Right lobe of liver (tissue), 6 donors: Measurements from ENCODE around the gene PEAR1. TPM values are rescaled to one million over a fixed set of nuclear protein-coding genes. Genes with fewer than 3 reads are reported as not detected.

ENCODE experiments used
- ATAC-seq, 4 donors: fragments of 200-7000 bp; cut with Tn5 transposase; one replicate each; pipeline ENCODE4 v1.9.1; 2020; ENCODE audit warnings: mild to moderate bottlenecking in 4 of 4, moderate library complexity in 4 of 4
- DNase-seq, 3 donors: peaks; one replicate each; pipeline ENCODE4 v3.0.0-alpha.2; 2020
- H3K27ac ChIP-seq, 3 donors: fragments of 200-600 bp; one replicate each; pipeline ENCODE4 v1.8.0; 2022
- H3K27me3 ChIP-seq, 2 donors: fragments of 200-600 bp; one replicate each; pipeline ENCODE4 v1.8.0; 2022
- H3K36me3 ChIP-seq, 4 donors: fragments of 200-600 bp; sonication (generic) in 1 of 4; one replicate each; pipeline versions ENCODE4 v1.5.1 to v1.8.0; 2017 to 2022; ENCODE audit warnings: control low read depth in 1 of 4
- H3K4me1 ChIP-seq, 4 donors: fragments of 200-600 bp; sonication (generic) in 1 of 4; one replicate each; pipeline versions ENCODE4 v1.5.1 to v1.8.0; 2017 to 2022; ENCODE audit warnings: control low read depth in 1 of 4
- H3K4me3 ChIP-seq, 3 donors: fragments of 200-600 bp; one replicate each; pipeline ENCODE4 v1.8.0; 2022
- H3K9me3 ChIP-seq, 4 donors: fragments of 200-600 bp; sonication (generic) in 1 of 4; one replicate each; pipeline versions ENCODE4 v1.5.1 to v1.8.0; 2017 to 2022; ENCODE audit warnings: control low read depth in 1 of 4
- POLR2A ChIP-seq: fragments of 450-650 bp; IDR thresholded peaks from one replicate; pipeline ENCODE4 v1.6.1; 2017; ENCODE audit warnings: antibody characterized with exemption, mild to moderate bottlenecking
- WGBS: methylation state at CpG from one replicate; pipeline ENCODE4 v1.1.6; 2018; ENCODE audit warnings: low coverage, low lambda C conversion rate; ENCODE audit not compliant: insufficient coverage; ENCODE audit errors: missing lambda C conversion rate; 5-methylcytosine and 5-hydroxymethylcytosine counted together
- intact Hi-C, 2 donors: fragments of 100-400 bp; cut with DNase I; formaldehyde crosslinking; loops; one replicate each; pipeline versions ENCODE4 v1.11.2 to v1.14.1; 2022
- long read RNA-seq: library from polyadenylated mRNA; unstranded; transcript quantifications from one replicate; pipeline ENCODE4 v2.0.0, GENCODE V29; 2019
- total RNA-seq, 6 experiments: library from RNA; depleted of rRNA in 2 of 6; stranded (reverse); fragments of >200 nt in 2 of 6; fragmentation: NEBNext Ultra II Directional in 3 of 6; extraction: Animal tissue kit (Norgen Biotek cat#: 25700) in 3 of 6; gene quantifications; one replicate each; pipeline versions ENCODE4 v1.1.0 to v1.2.4, GENCODE V29; 2016 to 2023
- TF ChIP-seq, protein P1 (sequence below), 4 donors: fragments of 200-600 bp in 3 of 4; fragments of 450-650 bp in 1 of 4; IDR thresholded peaks; one replicate each; pipeline versions ENCODE4 v1.5.1 to v1.8.0; 2016 to 2022; ENCODE audit warnings: antibody characterized with exemption in 4 of 4, mild to moderate bottlenecking in 2 of 4
- donor health status: DM: no; HTN: yes; CAD: no.
- donor health status: DM: no; HTN: no; CAD: no.
- donor health status: DM: no; HTN: no; CAD: no.
- donor health status: DM: no; HTN: yes; CAD: no.
- donor health status: DM: no; HTN: yes; CAD: no.

The PEAR1 gene, protein sequence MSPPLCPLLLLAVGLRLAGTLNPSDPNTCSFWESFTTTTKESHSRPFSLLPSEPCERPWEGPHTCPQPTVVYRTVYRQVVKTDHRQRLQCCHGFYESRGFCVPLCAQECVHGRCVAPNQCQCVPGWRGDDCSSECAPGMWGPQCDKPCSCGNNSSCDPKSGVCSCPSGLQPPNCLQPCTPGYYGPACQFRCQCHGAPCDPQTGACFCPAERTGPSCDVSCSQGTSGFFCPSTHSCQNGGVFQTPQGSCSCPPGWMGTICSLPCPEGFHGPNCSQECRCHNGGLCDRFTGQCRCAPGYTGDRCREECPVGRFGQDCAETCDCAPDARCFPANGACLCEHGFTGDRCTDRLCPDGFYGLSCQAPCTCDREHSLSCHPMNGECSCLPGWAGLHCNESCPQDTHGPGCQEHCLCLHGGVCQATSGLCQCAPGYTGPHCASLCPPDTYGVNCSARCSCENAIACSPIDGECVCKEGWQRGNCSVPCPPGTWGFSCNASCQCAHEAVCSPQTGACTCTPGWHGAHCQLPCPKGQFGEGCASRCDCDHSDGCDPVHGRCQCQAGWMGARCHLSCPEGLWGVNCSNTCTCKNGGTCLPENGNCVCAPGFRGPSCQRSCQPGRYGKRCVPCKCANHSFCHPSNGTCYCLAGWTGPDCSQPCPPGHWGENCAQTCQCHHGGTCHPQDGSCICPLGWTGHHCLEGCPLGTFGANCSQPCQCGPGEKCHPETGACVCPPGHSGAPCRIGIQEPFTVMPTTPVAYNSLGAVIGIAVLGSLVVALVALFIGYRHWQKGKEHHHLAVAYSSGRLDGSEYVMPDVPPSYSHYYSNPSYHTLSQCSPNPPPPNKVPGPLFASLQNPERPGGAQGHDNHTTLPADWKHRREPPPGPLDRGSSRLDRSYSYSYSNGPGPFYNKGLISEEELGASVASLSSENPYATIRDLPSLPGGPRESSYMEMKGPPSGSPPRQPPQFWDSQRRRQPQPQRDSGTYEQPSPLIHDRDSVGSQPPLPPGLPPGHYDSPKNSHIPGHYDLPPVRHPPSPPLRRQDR
- 1 to 10 TPM; 2.2 to 9.8 (median 3.6) TPM for total RNA-seq
- long read RNA-seq, partial matches to known transcripts = 0 of 1 reads
- long read RNA-seq, other reads (novel, unspliced or antisense) = 1 of 1 reads

DNA sequence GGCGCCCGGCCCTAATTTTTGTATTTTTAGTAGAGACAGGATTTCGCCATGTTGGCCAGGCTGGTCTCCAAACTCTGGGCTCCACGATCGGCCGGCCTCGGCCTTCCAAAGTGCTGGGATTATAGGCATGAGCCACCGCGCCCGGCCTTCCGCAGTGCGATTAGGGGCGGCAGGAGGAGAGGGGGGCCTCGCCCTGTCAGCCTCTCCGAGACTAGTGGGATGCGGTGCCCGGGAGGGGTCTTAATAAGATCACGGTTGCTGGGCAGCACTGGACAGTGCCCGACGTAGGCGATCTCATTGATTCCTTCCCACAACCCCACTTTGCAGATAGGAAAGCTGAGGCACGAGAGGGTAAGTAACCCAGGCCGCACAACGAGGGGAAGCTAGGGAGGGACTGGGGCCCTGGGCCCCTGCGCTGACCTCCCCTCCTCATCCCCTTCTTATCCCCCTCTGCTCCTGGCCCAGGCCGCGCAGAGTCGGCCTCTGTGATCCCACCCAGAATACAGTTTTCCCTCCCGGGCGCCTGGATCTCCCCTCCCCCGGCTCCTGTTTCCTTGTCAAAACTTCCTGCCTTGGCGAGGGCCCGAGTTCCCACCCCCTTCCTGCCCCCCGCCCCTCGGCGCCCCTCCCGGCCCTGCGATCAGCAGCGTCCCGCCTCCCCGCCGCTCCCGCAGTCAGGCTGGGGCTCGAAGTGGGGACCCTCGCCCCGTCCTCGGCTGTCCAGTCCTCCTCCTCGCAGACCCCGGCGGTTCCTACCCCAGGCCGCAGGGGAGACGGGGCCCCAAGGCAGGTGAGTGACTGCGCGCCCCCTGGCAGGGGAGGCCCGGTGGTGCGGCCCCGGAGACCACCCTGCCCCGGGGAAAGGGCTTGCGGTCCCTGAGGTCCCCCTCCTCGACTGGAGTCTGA is at the start of gene PEAR1:
PEAR1 (plus strand) TSS at position 671 of the 906 bp plus-strand sequence. CDS start 10,209 bp downstream, outside the sequence.
- H3K4me3 ChIP-seq = peak within 1 kb of the TSS; percentile 35 to 51 (median 49)
- H3K27ac ChIP-seq = peak within 1 kb of the TSS; percentile 76 to 91 (median 77)
- intact Hi-C loops = no loop called here
- ATAC-seq (peak; percentile 21 to 28 (median 27)), DNase-seq (peak in 1 of 3 donors; percentile 69)
- WGBS = 5% methylated on average over 41 of the region's 60 CpGs
- H3K4me1 ChIP-seq = peaks cover 0 to 5% (median 0%) of the 10 kb centered on the region in 4 donors
- no peaks in the 10 kb centered on the region for H3K9me3 ChIP-seq
- peaks cover 0 to 9% of the 10 kb centered on the region in 2 donors for H3K27me3 ChIP-seq
- TF ChIP-seq, protein P1, sequence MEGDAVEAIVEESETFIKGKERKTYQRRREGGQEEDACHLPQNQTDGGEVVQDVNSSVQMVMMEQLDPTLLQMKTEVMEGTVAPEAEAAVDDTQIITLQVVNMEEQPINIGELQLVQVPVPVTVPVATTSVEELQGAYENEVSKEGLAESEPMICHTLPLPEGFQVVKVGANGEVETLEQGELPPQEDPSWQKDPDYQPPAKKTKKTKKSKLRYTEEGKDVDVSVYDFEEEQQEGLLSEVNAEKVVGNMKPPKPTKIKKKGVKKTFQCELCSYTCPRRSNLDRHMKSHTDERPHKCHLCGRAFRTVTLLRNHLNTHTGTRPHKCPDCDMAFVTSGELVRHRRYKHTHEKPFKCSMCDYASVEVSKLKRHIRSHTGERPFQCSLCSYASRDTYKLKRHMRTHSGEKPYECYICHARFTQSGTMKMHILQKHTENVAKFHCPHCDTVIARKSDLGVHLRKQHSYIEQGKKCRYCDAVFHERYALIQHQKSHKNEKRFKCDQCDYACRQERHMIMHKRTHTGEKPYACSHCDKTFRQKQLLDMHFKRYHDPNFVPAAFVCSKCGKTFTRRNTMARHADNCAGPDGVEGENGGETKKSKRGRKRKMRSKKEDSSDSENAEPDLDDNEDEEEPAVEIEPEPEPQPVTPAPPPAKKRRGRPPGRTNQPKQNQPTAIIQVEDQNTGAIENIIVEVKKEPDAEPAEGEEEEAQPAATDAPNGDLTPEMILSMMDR (IDR thresholded peaks at IDR 0.05) = no peak
- TF ChIP-seq POLR2A = peak; percentile 36
- no peaks in the 10 kb centered on the region for H3K36me3 ChIP-seq

DNA sequence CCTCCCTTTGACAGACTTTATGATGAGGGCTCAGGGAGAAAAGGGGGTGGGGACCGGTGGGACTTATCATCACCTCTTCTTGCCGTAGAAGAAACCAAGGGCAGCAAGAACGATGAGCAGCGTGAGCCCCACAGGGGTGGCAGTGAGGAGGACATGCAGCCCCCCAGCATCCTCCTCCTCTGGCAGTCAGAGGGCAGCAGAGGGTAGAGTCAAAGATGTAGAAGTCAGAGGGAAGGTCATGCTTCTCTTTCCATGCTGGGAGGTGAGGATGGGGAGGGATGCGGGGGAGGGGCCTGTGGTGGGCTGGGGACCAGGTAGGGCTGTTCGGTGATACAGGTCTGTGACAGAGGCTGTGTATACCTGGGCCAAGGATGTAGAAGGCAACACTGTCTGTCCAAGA is 49.4 kb upstream of the PEAR1 start:
- TF ChIP-seq, protein P1 (IDR thresholded peaks at IDR 0.05) = no peak
- no peak for TF ChIP-seq POLR2A
- WGBS = 38% methylated on average over 4 of the region's 6 CpGs
- Histone ChIP-seq H3K36me3 (no peaks in the 10 kb centered on the region), H3K27me3 (peaks cover 0 to 10% of the 10 kb centered on the region in 2 donors), H3K9me3 (no peaks in the 10 kb centered on the region), H3K27ac (no peak overlapping the region), H3K4me1 (no peaks in the 10 kb centered on the region), H3K4me3 (no peak overlapping the region)
- intact Hi-C loops = no loop called here
- no peak for DNase-seq
- no peak for ATAC-seq

DNA sequence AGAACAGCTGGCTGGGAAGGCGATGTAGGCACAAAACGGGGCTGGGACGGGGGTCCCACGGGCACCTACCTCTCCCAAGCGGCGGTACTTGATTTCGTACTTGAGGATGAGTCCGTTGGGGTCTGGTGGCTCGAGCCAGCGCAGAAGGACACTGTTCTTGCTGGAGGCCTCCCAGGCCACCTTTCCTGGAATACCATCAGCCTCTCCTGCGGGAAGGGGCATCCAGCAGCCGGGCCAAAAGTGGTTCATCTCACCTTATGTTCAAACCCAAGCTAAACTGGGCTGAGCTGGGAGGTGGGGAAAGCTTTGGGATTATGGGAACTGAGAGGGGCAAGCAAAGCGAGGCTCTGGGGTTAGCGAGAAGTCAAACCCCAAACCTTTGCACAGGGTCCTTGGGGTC is 48.9 kb upstream of the PEAR1 start:
- intact Hi-C loops = no loop called here
- no peak for TF ChIP-seq POLR2A
- TF ChIP-seq, protein P1 (IDR thresholded peaks at IDR 0.05) = no peak
- Histone ChIP-seq H3K4me1 (no peaks in the 10 kb centered on the region), H3K4me3 (no peak overlapping the region), H3K27me3 (peaks cover 0 to 10% of the 10 kb centered on the region in 2 donors), H3K27ac (no peak overlapping the region), H3K36me3 (no peaks in the 10 kb centered on the region), H3K9me3 (no peaks in the 10 kb centered on the region)
- ATAC-seq (no peak), DNase-seq (no peak)
- 25% methylated on average over 12 of the region's 14 CpGs for WGBS
